Tibial artery (tissue), 4 donors: ENCODE measurements around the gene SPG7.

Experiments
- DNase-seq, 2 donors: peaks; one replicate each; pipeline ENCODE4 v3.0.0-alpha.2; 2019
- H3K27ac ChIP-seq, 2 donors: fragments of 200-600 bp; sonication (generic) in 1 of 2; 1 replicate in 1 of 2; 2 replicates in 1 of 2; pipeline ENCODE4 v1.5.1; 2018 to 2019; ENCODE audit warnings: mild to moderate bottlenecking in 1 of 2
- H3K27me3 ChIP-seq, 2 donors: fragments of 200-600 bp; sonication (generic) in 1 of 2; one replicate each; pipeline versions ENCODE4 v1.5.1 to v1.6.0; 2016 to 2019
- H3K36me3 ChIP-seq, 3 donors: fragments of 200-600 bp; sonication (generic) in 2 of 3; one replicate each; pipeline ENCODE4 v1.5.1; 2016 to 2019; ENCODE audit warnings: mild to moderate bottlenecking in 2 of 3
- H3K4me1 ChIP-seq, 4 donors: fragments of 200-600 bp; sonication (generic) in 2 of 4; 1 replicate in 3 of 4; 2 replicates in 1 of 4; pipeline ENCODE4 v1.5.1; 2016 to 2019
- H3K4me3 ChIP-seq, 2 donors: fragments of 200-600 bp; sonication (generic) in 1 of 2; 1 replicate in 1 of 2; 2 replicates in 1 of 2; pipeline ENCODE4 v1.5.1; 2018 to 2019; ENCODE audit warnings: mild to moderate bottlenecking in 2 of 2
- H3K9me3 ChIP-seq, 3 donors: fragments of 200-600 bp; sonication (generic) in 1 of 3; one replicate each; pipeline ENCODE4 v1.5.1; 2016 to 2019
- intact Hi-C: fragments of 100-400 bp; cut with DNase I; formaldehyde crosslinking; loops from one replicate; pipeline ENCODE4 v1.15.0; 2023; ENCODE audit warnings: low total_unique reads
- TF ChIP-seq, protein P1 (sequence below), 2 experiments: fragments of 200-600 bp in 1 of 2; fragments of 450-650 bp in 1 of 2; IDR thresholded peaks; one replicate each; pipeline ENCODE4 v1.5.1; 2017 to 2019; ENCODE audit warnings: antibody characterized with exemption in 2 of 2, mild to moderate bottlenecking in 1 of 2, moderate library complexity in 1 of 2

Gene SPG7

GRCh38 chr16:89466920-89467319 is 41.3 kb upstream of the SPG7 start:
- DNase-seq, result no peak
- Histone ChIP-seq H3K36me3 (no peaks in the 10 kb centered on the region), H3K27ac (no peak overlapping the region), H3K4me3 (no peak overlapping the region), H3K27me3 (no peaks in the 10 kb centered on the region), H3K4me1 (peaks cover 0 to 47% (median 17%) of the 10 kb centered on the region in 4 donors), H3K9me3 (no peaks in the 10 kb centered on the region)
- TF ChIP-seq, protein P1, sequence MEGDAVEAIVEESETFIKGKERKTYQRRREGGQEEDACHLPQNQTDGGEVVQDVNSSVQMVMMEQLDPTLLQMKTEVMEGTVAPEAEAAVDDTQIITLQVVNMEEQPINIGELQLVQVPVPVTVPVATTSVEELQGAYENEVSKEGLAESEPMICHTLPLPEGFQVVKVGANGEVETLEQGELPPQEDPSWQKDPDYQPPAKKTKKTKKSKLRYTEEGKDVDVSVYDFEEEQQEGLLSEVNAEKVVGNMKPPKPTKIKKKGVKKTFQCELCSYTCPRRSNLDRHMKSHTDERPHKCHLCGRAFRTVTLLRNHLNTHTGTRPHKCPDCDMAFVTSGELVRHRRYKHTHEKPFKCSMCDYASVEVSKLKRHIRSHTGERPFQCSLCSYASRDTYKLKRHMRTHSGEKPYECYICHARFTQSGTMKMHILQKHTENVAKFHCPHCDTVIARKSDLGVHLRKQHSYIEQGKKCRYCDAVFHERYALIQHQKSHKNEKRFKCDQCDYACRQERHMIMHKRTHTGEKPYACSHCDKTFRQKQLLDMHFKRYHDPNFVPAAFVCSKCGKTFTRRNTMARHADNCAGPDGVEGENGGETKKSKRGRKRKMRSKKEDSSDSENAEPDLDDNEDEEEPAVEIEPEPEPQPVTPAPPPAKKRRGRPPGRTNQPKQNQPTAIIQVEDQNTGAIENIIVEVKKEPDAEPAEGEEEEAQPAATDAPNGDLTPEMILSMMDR (IDR thresholded peaks at IDR 0.05), result no peak
- intact Hi-C loops, result no loop called here

- intact Hi-C loops, result no loop called here
- peaks cover 0 to 51% (median 17%) of the 10 kb centered on the region in 4 donors for H3K4me1 ChIP-seq
- H3K27ac ChIP-seq, result no peak overlapping the region
- H3K27me3 ChIP-seq, result no peaks in the 10 kb centered on the region
- H3K4me3 ChIP-seq, result no peak overlapping the region
- H3K36me3 ChIP-seq, result no peaks in the 10 kb centered on the region
- DNase-seq, result no peak
- H3K9me3 ChIP-seq, result no peaks in the 10 kb centered on the region
- TF ChIP-seq, protein P1 (IDR thresholded peaks at IDR 0.05), result no peak
Measured at GRCh38 chr16:89467382-89467781, 40.8 kb upstream of the SPG7 start.

DNA sequence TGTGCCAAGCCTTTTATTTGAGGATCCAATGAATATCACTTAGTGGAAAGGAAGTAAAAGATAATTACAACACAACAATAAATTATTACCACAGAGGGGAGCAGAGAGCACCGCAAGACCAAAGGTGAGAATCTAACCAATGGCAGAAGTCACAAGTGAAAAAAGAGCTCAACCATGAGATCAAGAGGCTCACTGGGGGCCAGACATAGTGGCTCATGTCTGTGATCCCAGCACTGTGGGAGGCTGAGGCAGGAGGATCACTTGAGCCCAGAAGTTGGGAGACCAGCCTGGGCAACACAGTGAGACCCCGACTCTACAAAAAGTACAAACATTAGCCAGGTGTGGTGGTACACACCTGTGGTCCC is 35.5 kb upstream of the SPG7 start:
- no peaks in the 10 kb centered on the region for H3K36me3 ChIP-seq
- H3K4me1 ChIP-seq, result peaks cover 0 to 67% (median 28%) of the 10 kb centered on the region in 4 donors
- intact Hi-C loops, result no loop called here
- H3K27ac ChIP-seq, result no peak overlapping the region
- no peaks in the 10 kb centered on the region for H3K27me3 ChIP-seq
- H3K9me3 ChIP-seq, result no peaks in the 10 kb centered on the region
- H3K4me3 ChIP-seq, result no peak overlapping the region
- DNase-seq, result no peak
- TF ChIP-seq, protein P1 (IDR thresholded peaks at IDR 0.05), result no peak

DNA sequence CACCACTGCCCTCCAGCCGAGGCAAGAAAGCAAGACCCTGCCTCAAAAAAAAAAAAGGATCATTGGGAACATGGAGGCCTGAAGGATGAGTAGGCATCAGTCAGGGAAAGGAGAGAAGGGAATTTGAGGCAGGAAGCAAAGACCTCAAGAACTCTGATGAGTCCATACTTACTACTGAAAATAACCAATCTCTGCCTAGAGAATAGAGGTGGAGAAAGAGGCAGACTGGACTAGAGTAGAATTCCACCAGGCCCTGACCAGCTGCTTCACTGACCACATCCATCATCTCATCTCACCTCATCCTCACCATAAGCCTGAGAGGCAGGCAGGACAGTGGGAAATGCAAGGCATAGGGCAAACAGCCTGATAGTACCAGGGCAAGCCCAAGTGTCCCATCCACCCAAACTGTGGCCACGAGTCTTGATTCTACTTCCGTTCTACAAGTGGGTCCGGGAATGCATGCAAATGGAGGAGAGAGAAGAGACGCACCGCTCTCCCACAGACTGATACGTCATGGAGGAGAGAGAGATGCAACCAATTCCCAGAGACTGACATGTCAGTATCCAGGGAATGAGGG is 35.0 kb upstream of the SPG7 start:
- no peak for DNase-seq
- H3K9me3 ChIP-seq, result no peaks in the 10 kb centered on the region
- intact Hi-C loops, result no loop called here
- no peaks in the 10 kb centered on the region for H3K27me3 ChIP-seq
- TF ChIP-seq, protein P1 (IDR thresholded peaks at IDR 0.05), result no peak
- no peak overlapping the region for H3K27ac ChIP-seq
- H3K4me1 ChIP-seq, result peaks cover 0 to 70% (median 33%) of the 10 kb centered on the region in 4 donors
- no peak overlapping the region for H3K4me3 ChIP-seq
- H3K36me3 ChIP-seq, result no peaks in the 10 kb centered on the region

DNA sequence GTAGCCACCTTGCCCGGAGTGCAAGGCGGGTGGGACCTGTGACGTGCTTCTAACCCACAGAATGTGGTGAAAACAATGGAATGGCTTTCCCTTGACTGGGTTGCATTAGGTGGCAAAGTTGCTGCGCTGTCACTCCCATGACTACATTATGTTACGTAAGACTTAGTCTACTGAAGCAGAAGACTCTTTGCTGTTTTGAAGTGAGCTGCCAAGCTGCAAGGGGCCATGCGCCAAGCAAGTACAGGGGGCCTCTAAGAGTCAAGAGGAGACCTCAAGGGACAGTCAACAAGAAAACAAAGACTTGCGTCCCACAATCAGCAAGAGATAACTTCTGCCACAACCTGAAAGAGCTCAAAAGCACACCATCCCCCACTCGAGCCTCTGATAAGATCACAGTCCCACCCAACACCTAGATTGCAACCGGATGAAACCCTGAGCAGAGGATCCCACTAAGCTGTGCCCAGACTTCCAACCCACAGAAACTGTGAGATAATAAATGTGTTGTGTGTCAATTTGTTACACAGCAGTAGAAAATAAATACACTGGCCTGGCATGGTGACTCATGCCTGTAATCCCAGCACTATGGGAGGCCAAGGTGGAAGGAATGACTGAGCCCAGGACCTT is 34.3 kb upstream of the SPG7 start:
- DNase-seq, result no peak
- TF ChIP-seq, protein P1 (IDR thresholded peaks at IDR 0.05), result no peak
- Histone ChIP-seq H3K27me3 (no peaks in the 10 kb centered on the region), H3K4me1 (peaks cover 0 to 77% (median 38%) of the 10 kb centered on the region in 4 donors), H3K9me3 (no peaks in the 10 kb centered on the region), H3K36me3 (no peaks in the 10 kb centered on the region), H3K27ac (no peak overlapping the region), H3K4me3 (no peak overlapping the region)
- intact Hi-C loops, result no loop called here
